ENCODE data around the gene CYLD. TPM values are rescaled to one million over a fixed set of nuclear protein-coding genes. Genes with fewer than 3 reads are reported as not detected.

CYLD gene
- 27.9 and 39.7 TPM in 2 replicates for total RNA-seq

- FAIRE-seq (peak; percentile 79), DNase-seq (ENCODE audit: low read depth) (peak; percentile 95)
- H3K4me3 ChIP-seq (ENCODE audit: low read depth, low read length), result peak within 1 kb of the TSS; percentile 78
- peaks cover 2% of the 10 kb centered on the region for H3K36me3 ChIP-seq (ENCODE audit: control insufficient read depth, insufficient read depth, low read length)
- H3K27me3 ChIP-seq (ENCODE audit: control insufficient read depth, insufficient read depth, low read length), result no peaks in the 10 kb centered on the region
- TF ChIP-seq CTCF (IDR thresholded peaks at IDR 0.05; ENCODE audit: insufficient read depth, low read length, severe bottlenecking), result no peak
Measured at GRCh38 chr16:50741781-50742575, at the start of gene CYLD. TSS of gene CYLD (plus strand) at chr16:50742086. CDS start at chr16:50749699, 7,613 bp downstream.

GRCh38 chr16:50692644-50692998, 49.3 kb upstream of the CYLD start:
- DNase-seq (ENCODE audit: low read depth) (no peak), FAIRE-seq (peak; percentile 97)
- Histone ChIP-seq H3K4me3 (ENCODE audit: low read depth, low read length) (no peak overlapping the region), H3K36me3 (ENCODE audit: control insufficient read depth, insufficient read depth, low read length) (no peaks in the 10 kb centered on the region), H3K27me3 (ENCODE audit: control insufficient read depth, insufficient read depth, low read length) (no peaks in the 10 kb centered on the region)
- no peak for TF ChIP-seq CTCF (IDR thresholded peaks at IDR 0.05; ENCODE audit: insufficient read depth, low read length, severe bottlenecking)

- Histone ChIP-seq H3K36me3 (ENCODE audit: control insufficient read depth, insufficient read depth, low read length) (no peaks in the 10 kb centered on the region), H3K4me3 (ENCODE audit: low read depth, low read length) (peak within 1 kb of the TSS; percentile 43), H3K27me3 (ENCODE audit: control insufficient read depth, insufficient read depth, low read length) (no peaks in the 10 kb centered on the region)
- DNase-seq (ENCODE audit: low read depth) (no peak), FAIRE-seq (no peak)
- TF ChIP-seq CTCF (IDR thresholded peaks at IDR 0.05; ENCODE audit: insufficient read depth, low read length, severe bottlenecking), result no peak
Measured at GRCh38 chr16:50692999-50693781, 48.7 kb upstream of the CYLD start, which contains the start of gene NOD2. TSS of gene NOD2 (plus strand) at chr16:50693606. CDS start at chr16:50699496, 5,890 bp downstream.

- no peak for FAIRE-seq
- Histone ChIP-seq H3K36me3 (ENCODE audit: control insufficient read depth, insufficient read depth, low read length) (no peaks in the 10 kb centered on the region), H3K27me3 (ENCODE audit: control insufficient read depth, insufficient read depth, low read length) (no peaks in the 10 kb centered on the region), H3K4me3 (ENCODE audit: low read depth, low read length) (no peak overlapping the region)
- no peak for DNase-seq (ENCODE audit: low read depth)
- no peak for TF ChIP-seq CTCF (IDR thresholded peaks at IDR 0.05; ENCODE audit: insufficient read depth, low read length, severe bottlenecking)
Measured at GRCh38 chr16:50694206-50694605, 47.7 kb upstream of the CYLD start.

- Histone ChIP-seq H3K4me3 (ENCODE audit: low read depth, low read length) (no peak overlapping the region), H3K27me3 (ENCODE audit: control insufficient read depth, insufficient read depth, low read length) (no peaks in the 10 kb centered on the region), H3K36me3 (ENCODE audit: control insufficient read depth, insufficient read depth, low read length) (no peaks in the 10 kb centered on the region)
- TF ChIP-seq CTCF (IDR thresholded peaks at IDR 0.05; ENCODE audit: insufficient read depth, low read length, severe bottlenecking), result no peak
- FAIRE-seq (peak; percentile 40), DNase-seq (ENCODE audit: low read depth) (no peak)
Measured at GRCh38 chr16:50695017-50696000, 46.6 kb upstream of the CYLD start.
